Measurements from ENCODE around the gene FGF14. TPM values are rescaled to one million over a fixed set of nuclear protein-coding genes. Genes with fewer than 3 reads are reported as not detected.

Gene FGF14
- total RNA-seq, 1 experiment from 2014 or later: 0.22 TPM

GRCh38 chr13:101673360-101674105 lies 728.3 kb downstream of the FGF14 start:
- Histone ChIP-seq H3K27ac (ENCODE audit: insufficient read length, low read depth, low read length) (no peak overlapping the region), H3K14ac (ENCODE audit: insufficient read depth, low read length) (no peak overlapping the region), H3K4ac (ENCODE audit: low read depth, low read length) (no peak overlapping the region), H2BK15ac (ENCODE audit: low read depth, low read length) (no peak overlapping the region), H3K4me2 (ENCODE audit: insufficient read depth, insufficient read length, low read length) (no peak overlapping the region), H3K23ac (ENCODE audit: insufficient read length, low read depth, low read length) (no peak overlapping the region), H3K18ac (ENCODE audit: insufficient read length, low read depth, low read length) (no peak overlapping the region), H4K20me1 (ENCODE audit: control insufficient read depth, insufficient read depth, insufficient read length) (no peaks in the 10 kb centered on the region), H3K79me2 (ENCODE audit: insufficient read depth, low read length) (no peaks in the 10 kb centered on the region), H4K91ac (ENCODE audit: insufficient read length, low read depth, low read length) (no peak overlapping the region), H3K4me1 (ENCODE audit: insufficient read depth, low read length) (no peaks in the 10 kb centered on the region), H3K23me2 (ENCODE audit: insufficient read length, low read depth, low read length, poor library complexity, severe bottlenecking) (no peaks in the 10 kb centered on the region), H4K8ac (replicated peaks; ENCODE audit: insufficient read length, low read depth, low read length) (no peak overlapping the region), H2BK5ac (ENCODE audit: insufficient read length, low read length) (no peak overlapping the region), H3K56ac (ENCODE audit: insufficient read length, low read depth, low read length) (no peak overlapping the region), H3K9me3 (ENCODE audit: control insufficient read depth, low read depth, low read length) (no peaks in the 10 kb centered on the region), H2AK5ac (ENCODE audit: insufficient read length, low read length) (no peak overlapping the region), H2BK120ac (ENCODE audit: low read depth, low read length, poor library complexity, severe bottlenecking) (no peak overlapping the region), H3K79me1 (ENCODE audit: insufficient read depth, low read depth, low read length, poor library complexity, severe bottlenecking) (no peaks in the 10 kb centered on the region), H2AFZ (ENCODE audit: low read length) (no peak overlapping the region), H2BK20ac (ENCODE audit: low read depth, low read length, poor library complexity, severe bottlenecking) (no peak overlapping the region), H3K9ac (ENCODE audit: extremely low read depth, insufficient read length, low read length) (no peak overlapping the region), H3T11ph (ENCODE audit: low read length) (no peak overlapping the region), H2BK12ac (ENCODE audit: insufficient read length, low read depth, low read length) (no peak overlapping the region), H4K5ac (ENCODE audit: insufficient read length, low read depth, low read length) (no peak overlapping the region), H3K27me3 (ENCODE audit: insufficient read depth, low read length) (no peaks in the 10 kb centered on the region)
- H3K27me3 Mint-ChIP-seq (ENCODE audit: low read depth): no peaks in the 10 kb centered on the region
- no peak overlapping the region for H3K27ac Mint-ChIP-seq
- H3K4me3 Mint-ChIP-seq: no peak overlapping the region
- no CpG with 5 or more reads among the region's 4 CpGs for WGBS (ENCODE audit: extremely low coverage, insufficient read length, low lambda C conversion rate)
- no peak for DNase-seq
- no peaks in the 10 kb centered on the region for H3K4me1 Mint-ChIP-seq
- H3K36me3 Mint-ChIP-seq (ENCODE audit: insufficient read depth in 1 of 3, low read depth in 3 of 3): no peaks in the 10 kb centered on the region
- TF ChIP-seq CTCF (conservative IDR thresholded peaks at IDR 0.05): no peak
- no peaks in the 10 kb centered on the region for H3K9me3 Mint-ChIP-seq

Data from H9 (cell line).